Right atrium auricular region (tissue), 2 donors: ENCODE data around the gene CAPN15. TPM values are rescaled to one million over a fixed set of nuclear protein-coding genes. Genes with fewer than 3 reads are reported as not detected.

Experiments used
- DNase-seq: peaks from one replicate; pipeline ENCODE4 v3.0.0-alpha.2; 2019; ENCODE audit warnings: low spot score
- H3K27ac ChIP-seq, 2 donors: fragments of 200-600 bp; sonication (generic); 1 replicate in 1 of 2; 2 replicates in 1 of 2; pipeline ENCODE4 v1.5.1; 2016 to 2019
- H3K27me3 ChIP-seq, 2 donors: fragments of 200-600 bp; sonication (generic); one replicate each; pipeline versions ENCODE4 v1.5.1 to v1.6.0; 2017 to 2019
- H3K36me3 ChIP-seq: fragments of 200-600 bp; sonication (generic); one replicate; pipeline ENCODE4 v1.5.1; 2016
- H3K4me1 ChIP-seq, 2 donors: fragments of 200-600 bp; sonication (generic); one replicate each; pipeline versions ENCODE4 v1.5.1 to v1.6.0; 2017 to 2019
- H3K4me3 ChIP-seq, 2 donors: fragments of 200-600 bp; sonication (generic); 1 replicate in 1 of 2; 2 replicates in 1 of 2; pipeline ENCODE4 v1.5.1; 2017 to 2019; ENCODE audit warnings: mild to moderate bottlenecking in 1 of 2, moderate library complexity in 1 of 2
- H3K9me3 ChIP-seq, 2 donors: fragments of 200-600 bp; sonication (generic); one replicate each; pipeline ENCODE4 v1.5.1; 2019
- total RNA-seq, 2 donors: library from RNA; depleted of rRNA; stranded (reverse); fragments of >200 nt; gene quantifications; one replicate each; pipeline ENCODE4 v1.1.0, GENCODE V29; 2016
- TF ChIP-seq, protein P1 (sequence below), 2 donors: fragments of 200-600 bp; sonication (generic); IDR thresholded peaks; one replicate each; pipeline ENCODE4 v1.5.1; 2019; ENCODE audit warnings: antibody characterized with exemption in 2 of 2

The CAPN15 gene
- total RNA-seq, 2 donors from 2014 or later: 18.5 to 28.1 TPM

DNA sequence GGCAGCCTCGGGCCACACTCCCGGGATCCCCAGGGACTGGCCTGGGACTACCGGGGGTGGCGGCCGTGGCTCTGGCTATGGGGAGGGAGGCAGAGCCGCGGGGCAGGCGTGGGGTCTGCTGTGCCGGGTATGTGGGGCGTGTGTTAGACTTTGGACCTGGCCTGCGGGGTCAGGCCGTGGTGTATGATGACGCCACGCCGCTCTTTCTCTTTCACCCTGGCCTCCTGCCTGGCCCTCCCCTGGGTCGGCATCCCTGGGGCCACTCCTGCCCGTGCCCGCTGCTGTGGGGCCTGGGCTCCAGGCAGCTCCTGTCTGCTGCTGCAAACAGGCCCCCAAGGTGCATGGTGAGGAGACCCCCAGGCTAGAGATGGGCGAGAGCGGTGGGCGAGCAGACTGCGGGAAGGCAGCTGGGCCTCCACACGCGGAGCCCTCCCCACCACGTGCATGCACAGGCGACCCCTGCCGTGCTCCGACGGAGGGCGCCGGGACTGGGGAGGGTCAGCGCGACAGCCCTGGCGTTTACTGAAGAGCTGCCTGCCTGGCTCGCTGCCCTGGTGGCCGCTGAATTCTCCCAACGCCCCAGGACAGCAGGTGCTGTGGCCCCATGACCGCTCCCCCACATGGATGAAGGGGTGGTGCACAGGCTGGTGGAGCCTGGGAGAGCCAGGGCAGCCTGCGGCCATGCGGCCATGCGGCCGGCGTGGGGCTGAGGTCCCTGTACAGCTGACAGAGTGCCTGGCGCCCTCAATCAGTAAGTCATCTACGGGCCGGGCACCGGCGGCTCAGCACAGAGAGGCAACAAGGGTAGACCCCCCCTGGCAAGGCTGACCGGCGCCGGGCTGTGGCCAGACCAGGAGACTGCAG lies 16.0 kb downstream of the CAPN15 start:
- no peaks in the 10 kb centered on the region for H3K4me1 ChIP-seq
- no peak overlapping the region for H3K4me3 ChIP-seq
- H3K27me3 ChIP-seq: no peaks in the 10 kb centered on the region
- peaks cover 10% of the 10 kb centered on the region for H3K36me3 ChIP-seq
- H3K27ac ChIP-seq: no peak overlapping the region
- no peak for DNase-seq
- TF ChIP-seq, protein P1, sequence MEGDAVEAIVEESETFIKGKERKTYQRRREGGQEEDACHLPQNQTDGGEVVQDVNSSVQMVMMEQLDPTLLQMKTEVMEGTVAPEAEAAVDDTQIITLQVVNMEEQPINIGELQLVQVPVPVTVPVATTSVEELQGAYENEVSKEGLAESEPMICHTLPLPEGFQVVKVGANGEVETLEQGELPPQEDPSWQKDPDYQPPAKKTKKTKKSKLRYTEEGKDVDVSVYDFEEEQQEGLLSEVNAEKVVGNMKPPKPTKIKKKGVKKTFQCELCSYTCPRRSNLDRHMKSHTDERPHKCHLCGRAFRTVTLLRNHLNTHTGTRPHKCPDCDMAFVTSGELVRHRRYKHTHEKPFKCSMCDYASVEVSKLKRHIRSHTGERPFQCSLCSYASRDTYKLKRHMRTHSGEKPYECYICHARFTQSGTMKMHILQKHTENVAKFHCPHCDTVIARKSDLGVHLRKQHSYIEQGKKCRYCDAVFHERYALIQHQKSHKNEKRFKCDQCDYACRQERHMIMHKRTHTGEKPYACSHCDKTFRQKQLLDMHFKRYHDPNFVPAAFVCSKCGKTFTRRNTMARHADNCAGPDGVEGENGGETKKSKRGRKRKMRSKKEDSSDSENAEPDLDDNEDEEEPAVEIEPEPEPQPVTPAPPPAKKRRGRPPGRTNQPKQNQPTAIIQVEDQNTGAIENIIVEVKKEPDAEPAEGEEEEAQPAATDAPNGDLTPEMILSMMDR (IDR thresholded peaks at IDR 0.05): no peak
- H3K9me3 ChIP-seq: no peaks in the 10 kb centered on the region

DNA sequence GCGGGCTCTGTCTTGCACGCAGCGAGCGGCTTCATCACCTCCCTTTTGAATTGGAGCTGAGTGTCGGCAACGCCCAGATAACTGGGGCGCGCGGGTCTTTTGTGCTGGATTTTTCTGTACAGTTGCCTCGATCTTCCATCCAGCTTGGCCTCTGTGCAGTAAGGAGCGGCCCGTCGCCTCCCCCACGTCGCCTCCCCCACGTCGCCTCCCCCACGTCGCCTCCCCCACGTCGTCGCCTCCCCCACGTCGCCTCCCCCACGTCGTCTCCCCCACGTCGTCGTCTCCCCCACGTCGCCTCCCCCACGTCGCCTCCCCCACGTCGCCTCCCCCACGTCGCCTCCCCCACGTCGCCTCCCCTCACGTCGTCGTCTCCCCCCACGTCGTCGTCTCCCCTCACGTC lies 17.0 kb downstream of the CAPN15 start:
- DNase-seq: no peak
- peaks cover 19% of the 10 kb centered on the region for H3K36me3 ChIP-seq
- no peaks in the 10 kb centered on the region for H3K9me3 ChIP-seq
- no peaks in the 10 kb centered on the region for H3K27me3 ChIP-seq
- H3K4me3 ChIP-seq: no peak overlapping the region
- TF ChIP-seq, protein P1 (IDR thresholded peaks at IDR 0.05): no peak
- no peak overlapping the region for H3K27ac ChIP-seq
- H3K4me1 ChIP-seq: no peaks in the 10 kb centered on the region

DNA sequence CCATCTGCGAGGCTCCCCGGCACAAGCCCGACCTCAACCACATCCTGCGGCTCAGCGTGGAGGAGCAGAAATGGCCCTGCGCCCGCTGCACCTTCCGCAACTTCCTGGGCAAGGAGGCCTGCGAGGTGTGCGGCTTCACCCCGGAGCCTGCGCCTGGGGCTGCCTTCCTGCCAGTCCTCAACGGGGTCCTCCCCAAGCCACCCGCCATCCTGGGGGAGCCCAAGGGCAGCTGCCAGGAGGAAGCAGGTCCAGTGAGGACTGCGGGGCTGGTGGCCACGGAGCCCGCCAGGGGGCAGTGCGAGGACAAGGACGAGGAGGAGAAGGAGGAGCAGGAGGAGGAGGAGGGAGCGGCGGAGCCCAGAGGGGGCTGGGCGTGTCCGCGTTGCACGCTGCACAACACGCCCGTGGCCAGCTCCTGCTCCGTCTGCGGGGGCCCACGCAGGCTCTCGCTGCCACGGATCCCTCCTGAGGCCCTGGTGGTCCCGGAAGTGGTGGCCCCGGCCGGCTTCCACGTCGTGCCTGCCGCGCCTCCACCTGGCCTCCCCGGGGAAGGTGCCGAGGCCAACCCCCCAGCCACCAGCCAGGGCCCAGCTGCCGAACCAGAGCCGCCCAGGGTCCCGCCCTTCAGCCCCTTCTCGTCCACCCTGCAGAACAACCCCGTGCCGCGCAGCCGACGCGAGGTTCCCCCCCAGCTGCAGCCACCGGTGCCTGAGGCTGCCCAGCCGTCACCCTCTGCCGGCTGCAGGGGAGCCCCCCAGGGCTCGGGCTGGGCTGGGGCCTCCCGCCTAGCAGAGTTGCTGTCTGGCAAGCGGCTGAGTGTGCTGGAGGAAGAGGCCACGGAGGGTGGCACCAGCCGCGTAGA lies 19.6 kb downstream of the CAPN15 start:
- DNase-seq: no peak
- TF ChIP-seq, protein P1 (IDR thresholded peaks at IDR 0.05): peak in 1 of 2 donors; percentile 46
- Histone ChIP-seq H3K9me3 (no peaks in the 10 kb centered on the region), H3K4me3 (no peak overlapping the region), H3K36me3 (peaks cover 25% of the 10 kb centered on the region), H3K4me1 (no peaks in the 10 kb centered on the region), H3K27me3 (no peaks in the 10 kb centered on the region), H3K27ac (no peak overlapping the region)

DNA sequence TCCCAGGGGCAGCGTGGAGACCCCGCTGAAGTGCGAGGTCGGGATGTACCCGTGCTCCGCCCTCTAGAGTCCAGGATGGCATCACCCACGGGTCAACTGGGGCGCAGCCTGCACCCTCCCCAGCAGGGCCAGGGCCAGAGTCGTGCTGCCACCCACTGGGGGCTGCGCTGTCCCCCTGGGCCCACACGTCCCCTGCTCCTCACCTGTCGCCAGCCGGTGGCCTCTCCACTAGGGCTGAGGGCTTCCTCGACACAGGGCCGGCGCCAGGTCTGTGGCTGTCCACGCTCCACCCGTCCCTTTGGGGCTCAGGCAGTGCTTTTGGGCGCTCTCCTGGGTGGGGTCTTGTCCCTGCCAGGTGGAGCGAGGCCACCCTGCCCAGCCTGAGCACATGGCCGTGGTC lies 21.1 kb downstream of the CAPN15 start:
- Histone ChIP-seq H3K27me3 (no peaks in the 10 kb centered on the region), H3K36me3 (peaks cover 36% of the 10 kb centered on the region), H3K4me1 (no peaks in the 10 kb centered on the region), H3K9me3 (no peaks in the 10 kb centered on the region), H3K4me3 (no peak overlapping the region), H3K27ac (no peak overlapping the region)
- no peak for DNase-seq
- TF ChIP-seq, protein P1 (IDR thresholded peaks at IDR 0.05): no peak

DNA sequence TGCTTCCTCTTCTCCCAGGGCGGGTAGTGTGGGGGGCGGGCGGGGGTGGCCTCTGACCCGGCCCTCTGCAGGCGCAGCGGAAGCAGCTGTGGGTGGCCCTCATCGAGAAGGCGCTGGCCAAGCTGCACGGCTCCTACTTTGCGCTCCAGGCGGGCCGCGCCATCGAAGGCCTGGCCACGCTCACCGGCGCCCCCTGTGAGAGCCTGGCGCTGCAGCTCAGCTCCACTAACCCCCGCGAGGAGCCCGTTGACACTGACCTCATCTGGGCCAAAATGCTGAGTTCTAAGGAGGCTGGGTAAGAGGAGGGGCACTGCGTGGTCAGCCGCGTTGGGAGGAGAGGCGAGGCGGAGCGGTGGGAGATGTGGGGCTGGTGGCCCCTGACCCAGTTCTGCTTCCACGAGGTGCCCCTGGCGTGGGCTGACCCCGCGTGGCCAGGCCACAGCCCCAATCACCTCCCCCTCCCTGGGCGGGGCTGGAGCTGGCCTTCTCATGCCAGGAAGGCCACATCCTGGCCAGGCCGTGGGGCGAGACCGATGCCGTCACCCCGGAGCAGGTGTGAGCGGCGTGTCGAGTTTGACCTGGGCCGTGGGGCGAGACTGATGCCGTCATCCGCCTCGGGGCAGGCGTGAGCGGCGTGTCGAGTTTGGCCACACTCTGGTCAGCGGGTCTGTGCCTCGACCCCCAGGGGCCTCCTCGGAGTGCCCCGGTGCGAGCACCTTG lies 22.2 kb downstream of the CAPN15 start:
- TF ChIP-seq, protein P1 (IDR thresholded peaks at IDR 0.05): no peak
- DNase-seq: no peak
- H3K27me3 ChIP-seq: no peaks in the 10 kb centered on the region
- no peak overlapping the region for H3K27ac ChIP-seq
- no peaks in the 10 kb centered on the region for H3K4me1 ChIP-seq
- H3K4me3 ChIP-seq: no peak overlapping the region
- no peaks in the 10 kb centered on the region for H3K9me3 ChIP-seq
- peaks cover 40% of the 10 kb centered on the region for H3K36me3 ChIP-seq
